GM21737 (cell line): ENCODE results near the gene ATF3.
"Not testable (repeated sequence)": the region's sequence is repeated elsewhere in the genome, so short reads cannot be mapped to it uniquely, and the experiment has no call there.

ENCODE experiments used
- ATAC-seq: cut with Tn5 transposase; IDR thresholded peaks from one replicate; pipeline ENCODE4 v1.9.1; 2021; ENCODE audit warnings: mild to moderate bottlenecking, moderate library complexity; ENCODE audit not compliant: unreplicated experiment

The ATF3 gene

GRCh38 chr1:212649020-212649419, 40.5 kb downstream of the ATF3 start:
- ATAC-seq, result no peak

GRCh38 chr1:212650228-212650627, 41.7 kb downstream of the ATF3 start:
- ATAC-seq, result no peak

DNA sequence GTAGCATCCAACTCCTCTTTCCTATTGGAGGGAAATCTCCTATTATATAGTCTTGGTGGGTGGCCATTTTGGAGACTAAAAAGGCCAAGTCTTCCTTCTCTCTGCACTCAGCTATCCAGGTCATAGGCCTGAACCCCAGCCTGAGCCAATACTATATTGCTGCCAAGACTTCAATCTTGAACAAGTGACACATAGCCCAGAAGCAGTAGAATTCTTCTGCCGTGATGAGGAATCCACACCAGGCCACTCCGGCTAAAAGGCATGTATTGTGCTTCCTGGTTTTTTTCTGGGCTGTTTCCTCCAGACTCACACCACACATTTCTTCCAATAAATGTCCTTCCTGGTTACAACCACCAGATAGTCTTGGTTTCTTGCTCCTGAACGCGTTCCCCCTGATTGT, 43.0 kb downstream of the ATF3 start:
- no peak for ATAC-seq

- no peak for ATAC-seq
Measured at GRCh38 chr1:212651977-212652376, 43.4 kb downstream of the ATF3 start.

DNA sequence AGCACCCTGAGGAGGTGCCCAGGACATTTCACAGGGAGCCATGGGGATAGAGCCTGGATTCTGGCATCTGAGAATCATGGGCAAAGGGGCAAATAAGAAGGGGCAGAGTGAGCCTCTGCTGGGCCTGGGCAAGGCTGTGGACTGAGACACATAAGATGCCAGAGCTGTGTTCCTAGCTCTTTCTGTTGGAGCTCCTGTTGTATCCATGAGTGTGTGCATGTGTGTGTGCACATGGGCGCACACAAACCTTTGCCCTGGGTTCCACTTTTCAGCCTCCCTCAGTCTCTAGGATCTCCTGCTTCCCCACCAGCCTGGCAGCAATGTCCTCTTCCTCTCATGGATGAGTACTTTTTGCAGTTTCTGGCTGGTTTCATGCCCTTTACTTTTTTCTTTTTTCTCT, 44.0 kb downstream of the ATF3 start:
- no peak for ATAC-seq

- no peak for ATAC-seq
Measured at GRCh38 chr1:212655668-212656440, 47.3 kb downstream of the ATF3 start.

DNA sequence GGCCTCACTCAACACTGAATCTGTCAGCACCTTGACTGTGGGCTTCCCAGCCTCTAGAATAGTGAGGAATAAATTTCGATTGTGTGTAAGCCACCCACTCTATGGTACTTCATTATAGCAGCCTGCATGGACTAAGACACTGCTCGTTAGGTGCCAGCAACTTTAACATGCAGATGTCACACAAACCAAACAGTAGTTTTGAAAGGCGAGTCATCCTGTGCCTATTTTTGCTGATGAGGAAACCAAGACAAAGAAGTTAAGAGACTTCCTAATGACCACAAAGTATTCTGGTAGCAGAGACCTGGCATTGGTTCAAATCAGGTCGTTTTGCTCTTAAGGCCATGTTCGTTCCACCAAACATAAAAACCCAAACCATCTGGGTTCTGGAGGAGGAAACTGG, 48.2 kb downstream of the ATF3 start:
- ATAC-seq, result no peak

DNA sequence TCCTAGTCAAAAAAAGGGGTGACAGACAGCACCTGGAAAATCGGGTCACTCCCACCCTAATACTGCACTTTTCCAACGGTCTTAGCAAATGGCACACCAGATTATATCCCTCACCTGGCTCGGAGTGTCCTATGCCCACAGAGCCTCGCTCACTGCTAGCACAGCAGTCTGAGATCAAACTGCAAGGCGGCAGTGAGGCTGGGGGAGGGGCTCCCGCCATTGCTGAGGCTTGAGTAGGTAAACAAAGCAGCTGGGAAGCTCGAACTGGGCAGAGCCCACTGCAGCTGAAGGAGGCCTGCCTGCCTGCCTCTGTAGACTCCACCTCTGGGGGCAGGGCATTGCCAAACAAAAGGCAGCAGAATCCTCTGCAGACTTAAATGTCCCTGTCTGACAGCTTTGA, 49.7 kb downstream of the ATF3 start:
- not testable (repeated sequence) for ATAC-seq

- ATAC-seq, result no peak
Measured at GRCh38 chr1:212664409-212665199, 56.0 kb downstream of the ATF3 start.

- peak; percentile 90 for ATAC-seq
Measured at GRCh38 chr1:212665241-212666115, 56.9 kb downstream of the ATF3 start.

- ATAC-seq, result no peak
Measured at GRCh38 chr1:212666116-212666775, 57.7 kb downstream of the ATF3 start.

GRCh38 chr1:212667223-212668139, 58.9 kb downstream of the ATF3 start:
- no peak for ATAC-seq

GRCh38 chr1:212668477-212668876, 59.9 kb downstream of the ATF3 start:
- no peak for ATAC-seq

DNA sequence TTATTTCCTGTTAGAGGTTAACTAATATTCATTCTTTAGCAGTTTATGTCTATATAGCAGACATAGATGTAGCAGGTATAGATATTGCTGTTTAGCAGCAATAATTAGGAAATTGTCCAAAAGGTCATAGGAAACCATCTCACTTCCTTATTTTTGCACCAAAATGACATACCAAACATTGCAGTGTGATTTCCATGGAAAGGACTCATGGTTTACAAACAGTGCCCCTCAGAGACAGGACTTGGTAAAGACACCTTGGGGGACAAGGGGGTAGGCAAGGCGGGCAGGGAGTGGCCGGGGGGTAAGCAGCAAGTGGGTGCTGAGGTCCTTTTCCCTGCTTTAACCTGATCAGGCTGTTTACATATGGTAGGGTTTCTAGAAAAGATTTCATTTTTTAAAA, 60.5 kb downstream of the ATF3 start:
- no peak for ATAC-seq

- ATAC-seq, result no peak
Measured at GRCh38 chr1:212669600-212669999, 61.0 kb downstream of the ATF3 start.

DNA sequence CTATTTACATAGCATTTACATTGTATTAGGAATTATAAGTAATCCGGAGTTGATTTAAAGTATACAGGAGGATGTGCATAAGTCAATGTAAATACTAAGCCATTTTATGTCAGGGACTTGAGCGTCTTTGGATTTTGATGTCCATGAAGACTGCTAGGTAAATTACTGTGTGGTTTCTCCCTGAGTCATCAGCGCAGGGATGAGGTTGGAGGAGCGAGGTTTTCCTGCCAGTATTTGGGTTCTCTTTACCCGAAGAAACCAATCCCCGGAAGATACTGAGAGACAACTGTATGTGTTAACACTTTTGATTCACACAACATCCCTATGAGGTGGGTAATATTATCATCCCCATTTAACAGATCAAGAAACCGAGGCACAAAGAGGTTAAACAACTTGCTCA, 61.7 kb downstream of the ATF3 start:
- no peak for ATAC-seq
